Measurements from ENCODE around the gene CCDC181.
"Not testable (repeated sequence)": the region's sequence is repeated elsewhere in the genome, so short reads cannot be mapped to it uniquely, and the experiment has no call there.

CCDC181 gene

DNA sequence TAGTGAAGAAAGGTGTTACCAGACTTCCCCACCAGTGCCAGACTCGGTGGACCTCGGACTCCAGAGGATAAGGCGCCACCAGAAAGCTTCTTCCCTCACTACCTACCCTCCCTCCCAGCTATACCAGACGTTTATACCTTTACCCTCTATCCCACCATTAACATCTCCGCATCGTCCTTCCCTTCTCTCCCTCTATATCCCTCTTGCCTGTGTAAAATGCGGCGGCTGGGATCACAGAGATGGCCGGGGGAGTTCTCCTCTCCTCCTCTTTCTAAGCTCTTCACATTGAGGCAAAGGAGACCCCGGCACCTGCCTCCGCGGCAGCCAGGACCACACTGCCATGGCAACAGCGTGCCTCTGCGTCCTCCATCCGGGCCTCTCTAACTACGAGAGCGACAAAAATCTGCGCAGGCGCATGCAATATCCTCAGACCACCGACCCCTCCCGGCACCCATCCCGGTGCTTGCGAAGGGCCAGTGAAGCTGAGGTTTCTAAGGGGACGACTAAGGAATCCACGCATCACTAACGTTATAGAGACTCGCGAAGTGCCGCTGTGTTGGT is at the start of gene CCDC181:
TSS of gene CCDC181 (minus strand) at position 394 of the 561 bp plus-strand sequence. CDS start 2,547 bp downstream, outside the sequence.
- no peak for DNase-seq

DNA sequence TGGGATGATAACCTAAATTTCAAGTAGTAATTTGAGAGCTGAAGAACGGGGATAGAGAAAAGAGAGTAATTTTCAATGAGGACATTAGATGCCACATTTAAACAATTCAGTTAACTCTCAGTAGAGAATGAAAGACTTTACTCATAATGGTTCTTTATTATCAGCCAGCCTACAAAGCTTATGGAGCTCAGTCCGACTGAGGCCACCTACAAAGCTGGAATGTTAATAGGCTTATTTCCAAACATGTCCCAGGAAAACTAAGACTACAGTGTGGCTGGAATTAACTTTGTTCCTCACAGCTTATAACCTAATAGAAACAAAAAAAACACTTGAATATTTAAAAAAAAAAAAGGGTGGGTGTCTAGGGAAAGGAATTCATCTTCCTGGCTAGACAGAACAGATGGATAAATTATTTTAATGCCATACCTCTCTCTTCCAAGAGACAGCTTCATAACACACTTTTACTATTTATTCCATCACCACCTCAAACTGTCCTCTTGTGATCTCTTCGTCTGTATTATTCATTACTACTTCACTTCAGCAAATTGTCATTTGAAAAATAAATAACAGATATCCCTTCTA is 48.6 kb upstream of the CCDC181 start:
- no peak for DNase-seq

DNA sequence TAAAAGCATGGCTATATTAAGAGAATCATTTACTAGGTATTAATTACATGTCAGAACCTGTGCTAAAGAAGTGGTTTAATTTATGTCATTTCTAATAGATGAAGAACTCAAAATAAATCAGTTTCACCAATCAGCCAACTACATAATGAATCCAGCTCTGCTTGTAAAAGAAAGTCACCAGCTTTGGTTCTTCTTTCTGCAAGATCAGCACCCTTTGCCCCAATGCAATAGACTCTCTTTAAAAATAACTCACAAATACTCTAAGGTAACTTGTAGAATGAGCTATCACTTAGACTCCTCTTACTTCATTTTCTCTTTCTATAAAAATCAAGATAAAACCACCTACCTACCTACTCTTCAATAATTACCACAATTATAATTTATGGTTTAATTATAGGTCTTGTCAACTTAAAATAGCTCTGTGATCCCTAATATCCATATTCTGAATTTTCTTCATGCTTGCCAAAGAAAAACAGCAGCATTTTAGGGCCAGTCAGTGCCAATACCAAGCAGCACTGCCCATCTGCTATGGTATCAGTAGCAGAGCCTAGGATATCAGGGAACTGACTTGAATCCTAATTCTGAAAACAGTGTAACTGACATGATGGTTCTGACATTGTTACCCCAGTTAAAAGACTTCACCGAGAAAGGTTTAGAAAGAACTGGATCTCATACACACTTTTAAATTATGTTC is 47.2 kb upstream of the CCDC181 start:
- no peak for DNase-seq

GRCh38 chr1:169473347-169473746 is 46.1 kb upstream of the CCDC181 start:
- DNase-seq = no peak

DNA sequence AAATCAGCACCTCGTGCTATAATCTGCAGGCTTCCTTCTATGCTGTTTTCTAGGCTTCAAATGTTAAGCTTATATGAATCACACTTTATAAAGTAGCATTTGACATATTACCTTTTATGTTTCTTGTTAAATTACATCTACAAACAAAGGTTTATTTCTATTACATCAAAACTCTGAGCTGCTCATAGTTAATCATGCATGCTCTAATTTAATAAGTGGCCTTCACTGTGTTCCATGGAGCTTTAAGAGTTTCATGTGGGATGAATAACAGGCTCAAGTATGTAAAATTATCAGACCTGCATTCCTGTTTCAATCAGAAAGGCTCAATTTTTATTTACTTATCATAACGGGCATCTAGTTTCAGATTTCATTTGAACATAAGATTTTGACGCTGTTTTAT is 45.5 kb upstream of the CCDC181 start:
- DNase-seq = no peak

- DNase-seq = no peak
Observed at GRCh38 chr1:169468982-169469381, 41.7 kb upstream of the CCDC181 start.

DNA sequence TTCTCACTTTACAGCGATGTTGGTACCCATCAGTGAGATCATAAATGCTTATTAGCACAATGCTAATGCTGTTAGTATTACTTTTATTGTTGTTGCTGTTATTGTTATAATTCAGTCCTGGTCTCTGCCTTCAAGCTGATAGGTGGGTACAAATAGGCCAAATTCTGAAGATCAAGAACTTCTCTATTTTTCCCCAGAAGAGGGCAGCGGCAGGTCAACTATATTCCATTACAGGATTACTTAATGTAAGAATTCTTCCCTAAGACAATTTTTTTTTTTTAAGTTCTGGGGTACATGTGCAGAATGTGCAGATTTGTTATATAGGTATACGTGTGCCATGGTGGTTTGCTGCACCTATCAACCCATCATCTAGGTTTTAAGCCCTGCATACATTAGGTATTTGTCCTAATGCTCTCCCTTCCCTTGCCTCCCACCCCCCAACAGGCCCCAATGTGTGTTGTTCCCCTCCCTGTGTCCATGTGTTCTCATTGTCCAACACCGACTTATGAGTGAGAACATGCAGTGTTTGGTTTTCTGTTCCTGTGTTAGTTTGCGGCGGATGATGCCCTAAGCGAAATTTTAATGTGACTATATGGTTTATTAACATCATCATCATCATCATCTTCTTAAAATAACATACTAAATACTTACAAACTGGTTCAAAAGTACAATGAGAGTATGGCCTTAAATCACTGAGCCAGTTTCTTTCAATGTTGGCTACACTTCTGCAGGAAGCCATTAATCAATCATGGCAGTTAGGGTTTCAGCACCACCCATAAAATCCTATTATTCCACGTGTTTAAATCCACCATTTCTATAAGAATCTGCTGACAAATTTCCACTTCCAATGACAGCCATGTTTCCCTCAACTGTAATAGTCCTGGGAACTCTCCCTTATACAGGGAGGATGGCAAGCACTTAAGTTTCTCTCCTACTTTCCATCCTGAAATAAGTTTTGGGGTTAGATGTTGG is 39.3 kb upstream of the CCDC181 start:
- DNase-seq = no peak

GRCh38 chr1:169465281-169465680 is 38.0 kb upstream of the CCDC181 start:
- no peak for DNase-seq

DNA sequence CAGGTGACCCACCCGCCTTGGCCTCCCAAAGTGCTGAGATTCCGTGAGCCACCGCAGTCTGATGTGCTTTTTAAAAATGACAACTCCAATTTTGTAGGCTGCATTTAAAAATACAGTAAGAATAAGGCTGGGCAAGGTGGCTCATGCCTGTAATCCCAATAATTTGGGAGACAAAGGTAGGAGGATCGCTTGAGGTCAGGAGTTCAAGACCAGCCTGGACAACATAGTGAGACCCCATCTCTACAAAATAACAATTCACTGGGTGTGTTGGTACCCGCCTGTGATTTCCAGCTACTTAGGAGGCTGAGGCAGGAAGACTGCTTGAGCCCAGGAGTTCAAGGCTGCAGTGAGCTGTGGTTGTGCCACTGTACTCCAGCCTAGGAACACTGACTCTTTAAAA is 35.1 kb upstream of the CCDC181 start:
- no peak for DNase-seq

- no peak for DNase-seq
Observed at GRCh38 chr1:169461390-169462000, 34.2 kb upstream of the CCDC181 start.

GRCh38 chr1:169460191-169460833 is 33.0 kb upstream of the CCDC181 start:
- no peak for DNase-seq

- DNase-seq = no peak
Observed at GRCh38 chr1:169457443-169457842, 30.2 kb upstream of the CCDC181 start.

DNA sequence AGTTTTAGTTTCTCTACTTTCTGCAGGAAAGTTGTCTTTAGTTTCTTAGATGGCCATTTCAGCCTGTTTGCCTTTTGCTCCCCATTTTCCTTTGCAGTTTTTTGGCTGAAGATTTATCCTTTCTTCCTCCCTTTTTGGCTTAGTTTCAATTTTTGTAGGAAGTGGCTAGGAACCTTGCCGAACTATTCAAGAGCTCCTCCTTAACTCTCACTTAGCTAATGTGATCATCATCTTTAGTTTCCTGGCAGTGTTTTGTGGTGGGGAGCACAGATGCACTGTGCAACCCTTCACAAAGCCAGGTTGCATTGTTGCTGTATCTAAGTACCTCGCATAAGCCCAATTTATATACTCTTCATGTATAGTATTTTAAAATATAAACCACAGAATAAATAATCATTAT is 28.8 kb upstream of the CCDC181 start:
- no peak for DNase-seq

DNA sequence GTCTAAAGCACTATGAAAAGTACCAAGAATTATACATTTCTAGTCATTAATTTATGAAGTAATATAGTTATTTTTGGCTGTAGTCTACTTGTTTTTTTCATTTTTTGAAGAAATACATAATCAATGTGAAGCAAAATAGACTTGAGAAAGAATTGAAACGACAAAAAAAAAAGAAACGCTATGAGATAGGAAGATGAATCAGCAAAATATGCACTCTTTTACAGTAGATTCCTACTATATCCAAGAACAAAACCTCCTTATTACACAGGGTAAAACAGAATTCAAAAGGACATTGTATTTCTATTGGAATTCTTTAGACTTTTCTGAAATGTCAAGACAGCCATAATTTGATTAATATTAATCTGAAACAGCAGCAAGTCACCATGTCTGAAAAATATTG is 25.6 kb upstream of the CCDC181 start:
- no peak for DNase-seq

DNA sequence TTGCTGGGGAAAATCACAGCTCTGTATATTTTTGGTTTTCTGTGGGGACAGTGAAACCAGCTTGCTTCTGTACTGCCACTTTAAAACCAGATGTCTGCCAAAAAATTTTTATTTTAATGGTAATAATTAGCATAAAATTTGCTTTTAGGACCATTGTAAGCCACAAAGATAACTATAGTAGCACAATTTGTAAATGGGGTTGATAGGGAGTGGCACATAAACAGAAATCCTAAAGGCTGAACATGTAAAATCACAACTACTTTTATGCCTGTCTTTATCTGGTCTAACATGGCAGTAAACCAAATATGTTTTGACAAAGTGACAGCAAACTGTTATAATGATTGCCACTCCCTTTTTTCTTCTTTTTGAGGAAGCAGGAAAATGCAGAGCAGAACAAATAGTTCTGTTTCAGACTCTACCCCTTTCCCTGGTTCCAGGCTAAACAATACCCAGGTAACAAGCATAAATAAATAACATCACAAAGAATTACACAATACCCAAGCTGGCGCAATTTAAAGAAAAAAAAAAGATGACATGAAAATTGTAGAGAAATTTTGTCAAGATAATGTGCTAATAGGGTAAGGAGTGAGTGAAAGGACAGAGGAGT is 24.0 kb upstream of the CCDC181 start:
- DNase-seq = no peak

GRCh38 chr1:169443923-169444322 is 16.6 kb upstream of the CCDC181 start:
- DNase-seq = no peak

GRCh38 chr1:169426174-169426705 is 1.0 kb downstream of the CCDC181 start:
- DNase-seq = no peak

DNA sequence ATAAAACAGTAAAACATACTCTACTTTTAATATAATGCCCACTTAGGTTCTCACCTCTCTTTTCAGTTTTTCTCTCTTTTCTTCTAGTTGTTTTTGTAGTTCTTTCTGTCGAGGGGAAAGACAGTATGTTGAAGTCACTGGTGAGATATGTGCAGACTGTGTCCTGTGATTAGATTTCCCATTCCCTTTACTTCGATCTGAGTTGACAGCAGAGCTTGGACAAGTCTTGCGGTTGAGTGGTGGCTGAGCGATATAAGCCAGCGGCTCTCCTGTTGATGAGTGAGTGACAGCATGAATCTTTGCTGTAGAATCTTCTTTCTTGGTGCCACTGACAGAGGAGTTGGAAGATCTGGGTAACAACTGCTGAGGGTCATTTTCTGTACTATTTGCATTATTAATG is 6.0 kb downstream of the CCDC181 start:
- no peak for DNase-seq

GRCh38 chr1:169414952-169415351 is 12.3 kb downstream of the CCDC181 start:
- no peak for DNase-seq

DNA sequence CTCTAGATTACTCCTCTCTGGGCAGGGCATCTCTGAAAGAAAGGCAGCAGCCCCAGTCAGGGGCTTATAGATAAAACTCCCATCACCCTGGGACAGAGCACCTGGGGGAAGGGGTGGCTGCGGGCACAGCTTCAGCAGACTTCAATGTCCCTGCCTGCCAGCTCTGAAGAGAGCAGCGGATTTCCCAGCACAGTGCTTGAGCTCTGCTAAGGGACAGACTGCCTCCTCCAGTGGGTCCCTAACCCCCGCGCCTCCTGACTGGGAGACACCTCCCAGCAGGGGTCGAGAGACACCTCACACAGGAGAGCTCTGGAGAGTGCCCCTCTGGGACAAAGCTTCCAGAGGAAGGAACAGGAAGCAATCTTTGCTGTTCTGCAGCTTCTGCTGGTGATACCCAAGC is 18.9 kb downstream of the CCDC181 start:
- not testable (repeated sequence) for DNase-seq

DNA sequence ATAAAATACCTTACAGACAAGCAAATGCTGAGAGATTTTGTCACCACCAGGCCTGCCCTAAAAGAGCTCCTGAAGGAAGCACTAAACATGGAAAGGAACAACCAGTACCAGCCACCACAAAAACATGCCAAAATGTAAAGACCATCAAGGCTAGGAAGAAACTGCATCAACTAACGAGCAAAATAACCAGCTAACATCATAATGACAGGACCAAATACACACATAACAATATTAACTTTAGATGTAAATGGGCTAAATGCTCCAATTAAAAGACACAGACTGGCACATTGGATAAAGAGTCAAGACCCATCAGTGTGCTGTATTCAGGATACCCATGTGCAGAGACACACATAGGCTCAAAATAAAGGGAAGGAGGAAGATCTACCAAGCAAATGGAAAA is 24.7 kb downstream of the CCDC181 start:
- DNase-seq = not testable (repeated sequence)

GRCh38 chr1:169395955-169396354 is 31.3 kb downstream of the CCDC181 start:
- DNase-seq = no peak
